H1 (cell line): ENCODE data around the gene RHOT1. TPM values are rescaled to one million over a fixed set of nuclear protein-coding genes. Genes with fewer than 3 reads are reported as not detected.

Source experiments
- CTCF ChIA-PET: fragments of 300-600 bp; sonication (Branson Sonifier 250); formaldehyde crosslinking; loops from one replicate; lab custom pipeline; 2021; ENCODE audit not compliant: partially characterized antibody; lab: Charles Lee
- POLR2A ChIA-PET: fragments of 300-600 bp; sonication (Branson Sonifier 250); formaldehyde crosslinking; loops from one replicate; lab custom pipeline; 2021; ENCODE audit warnings: inconsistent platforms; ENCODE audit not compliant: partially characterized antibody; lab: Charles Lee
- DNase-seq, 2 experiments: peaks; one replicate each; pipeline versions ENCODE4 v3.0.0 to v3.0.0-alpha.2; 2010 to 2022; ENCODE audit warnings: low spot score in 2 of 2, low read depth in 1 of 2, mixed read lengths in 1 of 2
- FAIRE-seq: peaks from 2 replicates; lab custom pipeline; 2011; peaks lifted over from hg19 to GRCh38; lab: Jason Lieb, UNC
- H2AFZ ChIP-seq: 2 replicates; pipeline ENCODE4 v1.8.1; 2012; ENCODE audit warnings: low read length, inconsistent platforms
- H2AK5ac ChIP-seq: 2 replicates; pipeline ENCODE4 v1.6.1; 2013; ENCODE audit warnings: low read depth, low read length
- H2BK120ac ChIP-seq: replicated peaks from 2 replicates; pipeline ENCODE3; 2013; ENCODE audit warnings: low read depth, low read length, inconsistent platforms
- H2BK12ac ChIP-seq: 2 replicates; pipeline ENCODE4 v1.6.1; 2013; ENCODE audit warnings: low read depth, low read length
- H2BK15ac ChIP-seq: 2 replicates; pipeline ENCODE4 v1.6.1; 2013; ENCODE audit warnings: low read length
- H2BK20ac ChIP-seq: 2 replicates; pipeline ENCODE4 v1.6.1; 2013; ENCODE audit warnings: low read length
- H2BK5ac ChIP-seq: 2 replicates; pipeline ENCODE4 v1.6.1; 2013; ENCODE audit warnings: low read depth, low read length
- H3K14ac ChIP-seq: 2 replicates; pipeline ENCODE4 v1.6.1; 2013; ENCODE audit warnings: inconsistent platforms; ENCODE audit not compliant: insufficient read length
- H3K18ac ChIP-seq: 2 replicates; pipeline ENCODE4 v1.6.1; 2013; ENCODE audit warnings: low read length; ENCODE audit errors: extremely low read depth
- H3K23ac ChIP-seq: 2 replicates; pipeline ENCODE4 v1.6.1; 2013; ENCODE audit warnings: inconsistent platforms; ENCODE audit not compliant: insufficient read length
- H3K23me2 ChIP-seq: 2 replicates; pipeline ENCODE4 v1.6.1; 2013; ENCODE audit warnings: low read depth, low read length
- H3K27ac ChIP-seq: 2 replicates; pipeline ENCODE4 v1.6.1; 2011; ENCODE audit warnings: low read depth, low read length, inconsistent platforms
- H3K27me3 ChIP-seq, 4 experiments: replicated peaks in 1 of 4; 1 replicate in 1 of 4; 2 replicates in 3 of 4; pipeline versions ENCODE4 v1.6.1 to v1.8.1; 2011 to 2013; ENCODE audit warnings: low read length in 3 of 4, mild to moderate bottlenecking in 3 of 4, inconsistent platforms in 2 of 4, mixed read lengths in 2 of 4, moderate library complexity in 1 of 4; ENCODE audit not compliant: control insufficient read depth in 3 of 4, insufficient read depth in 3 of 4; ENCODE audit errors: extremely low read depth in 1 of 4
- H3K36me3 ChIP-seq, 4 experiments: 2 replicates each; pipeline versions ENCODE4 v1.6.1 to v1.8.1; 2011 to 2013; ENCODE audit warnings: mild to moderate bottlenecking in 4 of 4, low read length in 3 of 4, moderate library complexity in 2 of 4, control low read depth in 1 of 4, inconsistent platforms in 1 of 4; ENCODE audit not compliant: insufficient read depth in 4 of 4, control insufficient read depth in 2 of 4
- H3K4ac ChIP-seq: replicated peaks from 2 replicates; pipeline ENCODE3; 2013; ENCODE audit warnings: low read length, low read depth, mixed read lengths, inconsistent platforms; ENCODE audit not compliant: insufficient read length
- H3K4me1 ChIP-seq, 4 experiments: replicated peaks in 1 of 4; 1 replicate in 1 of 4; 2 replicates in 3 of 4; pipeline versions ENCODE4 v1.6.1 to v1.8.1; 2011 to 2013; ENCODE audit warnings: low read length in 3 of 4, inconsistent platforms in 2 of 4, mixed read lengths in 1 of 4; ENCODE audit not compliant: insufficient read depth in 4 of 4, control insufficient read depth in 3 of 4
- H3K4me2 ChIP-seq, 2 experiments: 2 replicates each; pipeline versions ENCODE4 v1.6.1 to v1.8.1; 2011 to 2013; ENCODE audit warnings: low read depth in 2 of 2, low read length in 2 of 2, control low read depth in 1 of 2, inconsistent platforms in 1 of 2, mild to moderate bottlenecking in 1 of 2; ENCODE audit not compliant: insufficient read depth in 1 of 2
- H3K4me3 ChIP-seq, 4 experiments: fragments of 200-600, 300-600 bp in 1 of 4; sonication (generic), shearing (Covaris generic), sonication (Bioruptor Twin) in 1 of 4; 2 replicates each; pipeline versions ENCODE4 v1.5.1 to v1.8.1; 2011 to 2016; ENCODE audit warnings: low read length in 4 of 4, low read depth in 3 of 4, control low read depth in 2 of 4, inconsistent platforms in 2 of 4, mild to moderate bottlenecking in 2 of 4, mixed read lengths in 1 of 4, moderate library complexity in 1 of 4; ENCODE audit not compliant: insufficient read depth in 2 of 4; ENCODE audit errors: extremely low read depth in 1 of 4
- H3K56ac ChIP-seq: replicated peaks from 2 replicates; pipeline ENCODE3; 2013; ENCODE audit warnings: low read depth, mild to moderate bottlenecking, mixed read lengths, low read length, inconsistent platforms; ENCODE audit not compliant: insufficient read length
- H3K79me1 ChIP-seq: 2 replicates; pipeline ENCODE4 v1.6.1; 2013; ENCODE audit warnings: low read depth, low read length, control low read depth
- H3K79me2 ChIP-seq, 2 experiments: 2 replicates each; pipeline versions ENCODE4 v1.6.1 to v1.8.1; 2012 to 2013; ENCODE audit warnings: low read length in 2 of 2, mild to moderate bottlenecking in 2 of 2, inconsistent platforms in 1 of 2; ENCODE audit not compliant: insufficient read depth in 2 of 2, control insufficient read depth in 1 of 2
- H3K9ac ChIP-seq, 4 experiments: replicated peaks in 1 of 4; 1 replicate in 1 of 4; 2 replicates in 3 of 4; pipeline versions ENCODE4 v1.6.1 to v1.8.1; 2011 to 2013; ENCODE audit warnings: low read depth in 3 of 4, low read length in 3 of 4, control low read depth in 2 of 4, mild to moderate bottlenecking in 2 of 4, moderate library complexity in 2 of 4, inconsistent platforms in 1 of 4; ENCODE audit errors: extremely low read depth in 1 of 4
- H3K9me3 ChIP-seq, 2 experiments: 2 replicates each; pipeline versions ENCODE4 v1.6.1 to v1.8.1; 2012 to 2013; ENCODE audit warnings: mild to moderate bottlenecking in 2 of 2, moderate library complexity in 2 of 2, control low read depth in 1 of 2, inconsistent platforms in 1 of 2, low read depth in 1 of 2, low read length in 1 of 2, mixed read lengths in 1 of 2; ENCODE audit not compliant: insufficient read depth in 2 of 2
- H4K20me1 ChIP-seq, 2 experiments: replicated peaks in 1 of 2; 2 replicates each; pipeline versions ENCODE3 to v1.8.1; 2011 to 2013; ENCODE audit warnings: inconsistent platforms in 2 of 2, low read length in 2 of 2, mild to moderate bottlenecking in 1 of 2; ENCODE audit not compliant: insufficient read depth in 2 of 2, control insufficient read depth in 1 of 2
- H4K5ac ChIP-seq: 2 replicates; pipeline ENCODE4 v1.6.1; 2013; ENCODE audit warnings: low read length, low read depth, mixed read lengths, inconsistent platforms; ENCODE audit not compliant: insufficient read length
- H4K8ac ChIP-seq: 2 replicates; pipeline ENCODE4 v1.8.0; 2013; ENCODE audit warnings: mild to moderate bottlenecking, moderate library complexity, low read length, inconsistent platforms; ENCODE audit not compliant: insufficient read depth; ENCODE audit errors: extremely low read depth
- H4K91ac ChIP-seq: replicated peaks from 2 replicates; pipeline ENCODE3; 2013; ENCODE audit warnings: low read length, mixed read lengths, inconsistent platforms; ENCODE audit not compliant: insufficient read length
- HDAC2 ChIP-seq, 2 experiments: fragments of 300-600 bp in 1 of 2; sonication (generic) in 1 of 2; IDR thresholded peaks; 2 replicates each; pipeline ENCODE4 v1.6.1; 2011 to 2012; ENCODE audit warnings: low read depth in 2 of 2, low read length in 2 of 2, mild to moderate bottlenecking in 2 of 2, moderate library complexity in 2 of 2, borderline replicate concordance in 1 of 2, inconsistent platforms in 1 of 2
- KDM1A ChIP-seq: fragments of 200-600, 300-600 bp; sonication (generic); IDR thresholded peaks from 2 replicates; pipeline ENCODE4 v1.7.1; 2016; ENCODE audit warnings: mild to moderate bottlenecking, low read length, borderline replicate concordance
- NANOG ChIP-seq: IDR thresholded peaks from 2 replicates; pipeline ENCODE4 v1.6.1; 2011; ENCODE audit warnings: low read length, low read depth, mild to moderate bottlenecking, inconsistent platforms; ENCODE audit not compliant: insufficient read depth, poor library complexity, severe bottlenecking
- TAF1 ChIP-seq: IDR thresholded peaks from 2 replicates; pipeline ENCODE4 v1.6.1; 2011; ENCODE audit warnings: mild to moderate bottlenecking, low read depth, low read length
- WGBS, 2 experiments: shearing (Covaris generic) in 1 of 2; methylation state at CpG; one replicate each; pipeline versions ENCODE4 v1.1.6 to v1.1.7; 2013 to 2015; ENCODE audit warnings: low lambda C conversion rate in 2 of 2, mixed read lengths in 2 of 2, inconsistent platforms in 1 of 2, low coverage in 1 of 2, missing lambda C conversion rate in 1 of 2; ENCODE audit not compliant: insufficient replicate concordance in 2 of 2, insufficient coverage in 1 of 2, insufficient read length in 1 of 2; ENCODE audit errors: extremely low coverage in 1 of 2, missing lambda C conversion rate in 1 of 2; 5-methylcytosine and 5-hydroxymethylcytosine counted together
- polyA plus RNA-seq, 7 experiments: library from polyadenylated mRNA; depleted of rRNA in 3 of 7; stranded (reverse) in 5 of 7; unstranded in 2 of 7; fragments of >200 nt in 5 of 7; fragments of 200-250 nt in 2 of 7; gene quantifications; 1 replicate in 5 of 7; 2 replicates in 1 of 7; 4 replicates in 1 of 7; pipeline versions ENCODE4 v1.2.1 to v1.2.3, GENCODE V29; 2011 to 2013; ENCODE audit warnings: missing spikeins in 2 of 7, mixed read lengths in 2 of 7
- total RNA-seq: library from RNA; stranded (reverse); fragmentation: NEBNext Ultra II Directional; extraction: Animal tissue kit (Norgen Biotek cat#: 25700); gene quantifications from 2 replicates; pipeline ENCODE4 v1.2.1, GENCODE V29; 2021

RHOT1 gene
- total and polyA plus RNA-seq, 2 of the 8 experiments (the other 6 are each of a cell fraction or from before 2014, with no cell fraction given), result 34.2 to 38.2 TPM

- no peak for DNase-seq
- Histone ChIP-seq H3K14ac (no peak overlapping the region), H3K23ac (no peak overlapping the region), H4K91ac (no peak overlapping the region), H3K79me1 (peaks cover 13% of the 10 kb centered on the region), H3K18ac (no peak overlapping the region), H2BK120ac (no peak overlapping the region), H3K27me3 (peaks cover 0 to 18% (median 17%) of the 10 kb centered on the region in 4 experiments; a peak in 5 of 7 replicates), H2BK12ac (no peak overlapping the region), H2BK5ac (no peak overlapping the region), H2AFZ (no peak overlapping the region), H3K4me2 (no peak overlapping the region; a peak in 1 of 4 replicates), H3K4me3 (no peak overlapping the region), H3K4ac (no peak overlapping the region), H4K8ac (no peak overlapping the region), H3K79me2 (peaks cover 0 to 16% of the 10 kb centered on the region in 2 experiments; a peak in 1 of 4 replicates), H3K23me2 (peaks cover 6% of the 10 kb centered on the region; the same call in 1 of the 2 replicates), H3K36me3 (no peaks in the 10 kb centered on the region), H3K9ac (no peak overlapping the region), H2BK20ac (no peak overlapping the region), H4K5ac (no peak overlapping the region), H3K4me1 (peaks cover 6 to 34% (median 24%) of the 10 kb centered on the region in 4 experiments), H3K9me3 (no peaks in the 10 kb centered on the region), H2BK15ac (no peak overlapping the region), H2AK5ac (no peak overlapping the region), H4K20me1 (peaks cover 0 to 5% of the 10 kb centered on the region in 2 experiments), H3K56ac (no peak overlapping the region), H3K27ac (no peak overlapping the region)
- FAIRE-seq, result no peak
- POLR2A ChIA-PET, result interaction anchor here (0.8 to 2.5 kb wide), 5 partner anchors 9 to 77 kb away, joined by 3 to 15 read pairs (median 3); no protein-coding TSS in a partner anchor
- CTCF ChIA-PET, result interaction anchor here (1.1 to 2.8 kb wide), 9 partner anchors 8 to 51 kb away, joined by 3 to 12 read pairs (median 7); no protein-coding TSS in a partner anchor
- WGBS, 2 experiments, result 92% methylated on average over 8 of the region's 8 CpGs; no CpG with 5 or more reads in 1 of the 2 experiments
- TF ChIP-seq NANOG (no peak), HDAC2 (IDR thresholded peaks at IDR 0.05; ENCODE audit: borderline replicate concordance in 1 of 2, low read depth in 2 of 2, low read length in 2 of 2) (peak in 1 of 2 experiments; percentile 87; a peak in 1 of 4 replicates), KDM1A (peak; percentile 93), TAF1 (no peak)
Observed at GRCh38 chr17:32271844-32272243, 129.5 kb downstream of the RHOT1 start.
